Nephron progenitor cell (in vitro differentiated cells): ENCODE measurements around the gene FSCN2.

Experiments
- DNase-seq: peaks from one replicate; pipeline ENCODE4 v3.0.0; 2021
- H3K27ac Mint-ChIP-seq: 2 replicates; pipeline ENCODE4 v1.8.0; 2021; ENCODE audit warnings: mild to moderate bottlenecking, moderate library complexity, mixed read lengths
- H3K27me3 Mint-ChIP-seq: 2 replicates; pipeline ENCODE4 v1.8.0; 2021; ENCODE audit warnings: mild to moderate bottlenecking, low read depth, mixed read lengths; ENCODE audit not compliant: poor library complexity
- H3K36me3 Mint-ChIP-seq: 2 replicates; pipeline ENCODE4 v1.8.0; 2021; ENCODE audit warnings: low read depth, mixed read lengths
- H3K4me1 Mint-ChIP-seq: 2 replicates; pipeline ENCODE4 v1.8.0; 2021; ENCODE audit warnings: mixed read lengths
- H3K4me3 Mint-ChIP-seq: 2 replicates; pipeline ENCODE4 v1.8.0; 2021; ENCODE audit warnings: mild to moderate bottlenecking, moderate library complexity, mixed read lengths
- H3K9me3 Mint-ChIP-seq: 2 replicates; pipeline ENCODE4 v1.8.0; 2021; ENCODE audit warnings: mild to moderate bottlenecking, moderate library complexity, mixed read lengths
- TF ChIP-seq, protein P1 (sequence below): fragments of 200-600 bp; sonication (generic); IDR thresholded peaks from 2 replicates; pipeline ENCODE4 v1.5.0; 2021; ENCODE audit warnings: antibody characterized with exemption

FSCN2 gene

DNA sequence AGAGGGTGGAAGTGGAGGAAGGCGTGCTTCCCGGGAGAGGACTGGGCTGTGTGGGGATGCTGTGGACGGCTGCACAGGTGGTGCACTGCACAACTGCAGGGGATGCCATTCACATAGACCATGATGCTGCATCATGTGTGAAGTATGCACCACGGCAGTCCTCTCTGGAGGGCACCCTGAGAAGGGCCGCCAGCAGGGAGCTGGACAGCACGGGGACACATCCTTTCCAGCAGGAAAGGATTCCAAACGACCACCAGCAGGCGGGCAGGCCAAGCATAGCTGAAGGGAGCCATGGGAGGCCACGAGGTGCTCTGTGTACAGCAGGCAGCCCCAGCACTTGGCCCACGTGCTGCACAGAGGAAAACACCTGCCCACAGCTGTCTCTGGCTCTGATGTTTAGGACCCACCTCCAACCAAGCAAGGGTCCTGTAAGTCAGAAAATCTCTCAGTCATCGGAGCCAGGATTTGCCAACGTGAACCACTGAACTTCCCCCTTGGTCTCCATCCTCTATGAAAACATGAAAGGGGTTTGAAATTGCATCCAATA lies 25.6 kb upstream of the FSCN2 start:
- Mint-ChIP-seq H3K36me3 (peaks cover 1% of the 10 kb centered on the region), H3K9me3 (peaks cover under 1% of the 10 kb centered on the region), H3K4me3 (no peak overlapping the region), H3K27ac (no peak overlapping the region), H3K4me1 (peaks cover 5% of the 10 kb centered on the region), H3K27me3 (peaks cover 28% of the 10 kb centered on the region)
- no peak for DNase-seq
- TF ChIP-seq, protein P1, sequence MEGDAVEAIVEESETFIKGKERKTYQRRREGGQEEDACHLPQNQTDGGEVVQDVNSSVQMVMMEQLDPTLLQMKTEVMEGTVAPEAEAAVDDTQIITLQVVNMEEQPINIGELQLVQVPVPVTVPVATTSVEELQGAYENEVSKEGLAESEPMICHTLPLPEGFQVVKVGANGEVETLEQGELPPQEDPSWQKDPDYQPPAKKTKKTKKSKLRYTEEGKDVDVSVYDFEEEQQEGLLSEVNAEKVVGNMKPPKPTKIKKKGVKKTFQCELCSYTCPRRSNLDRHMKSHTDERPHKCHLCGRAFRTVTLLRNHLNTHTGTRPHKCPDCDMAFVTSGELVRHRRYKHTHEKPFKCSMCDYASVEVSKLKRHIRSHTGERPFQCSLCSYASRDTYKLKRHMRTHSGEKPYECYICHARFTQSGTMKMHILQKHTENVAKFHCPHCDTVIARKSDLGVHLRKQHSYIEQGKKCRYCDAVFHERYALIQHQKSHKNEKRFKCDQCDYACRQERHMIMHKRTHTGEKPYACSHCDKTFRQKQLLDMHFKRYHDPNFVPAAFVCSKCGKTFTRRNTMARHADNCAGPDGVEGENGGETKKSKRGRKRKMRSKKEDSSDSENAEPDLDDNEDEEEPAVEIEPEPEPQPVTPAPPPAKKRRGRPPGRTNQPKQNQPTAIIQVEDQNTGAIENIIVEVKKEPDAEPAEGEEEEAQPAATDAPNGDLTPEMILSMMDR = no peak

- TF ChIP-seq, protein P1 = no peak
- Mint-ChIP-seq H3K36me3 (peaks cover 12% of the 10 kb centered on the region), H3K27ac (no peak overlapping the region), H3K27me3 (peaks cover 34% of the 10 kb centered on the region), H3K4me1 (peaks cover 5% of the 10 kb centered on the region), H3K9me3 (peaks cover 7% of the 10 kb centered on the region), H3K4me3 (no peak overlapping the region)
- DNase-seq = no peak
These were observed 24.6 kb upstream of the FSCN2 start for GRCh38 chr17:81503619-81504018.

GRCh38 chr17:81508639-81509206 lies 19.5 kb upstream of the FSCN2 start:
- Mint-ChIP-seq H3K9me3 (peaks cover 19% of the 10 kb centered on the region), H3K36me3 (peaks cover 46% of the 10 kb centered on the region), H3K4me3 (peak overlapping the region; percentile 100), H3K4me1 (peaks cover 32% of the 10 kb centered on the region), H3K27me3 (peaks cover 24% of the 10 kb centered on the region), H3K27ac (peak overlapping the region; percentile 74)
- TF ChIP-seq, protein P1 = no peak
- no peak for DNase-seq

- Mint-ChIP-seq H3K4me1 (peaks cover 32% of the 10 kb centered on the region), H3K36me3 (peaks cover 46% of the 10 kb centered on the region), H3K27me3 (peaks cover 24% of the 10 kb centered on the region), H3K27ac (peak overlapping the region; percentile 74), H3K9me3 (peaks cover 19% of the 10 kb centered on the region), H3K4me3 (peak overlapping the region; percentile 100)
- TF ChIP-seq, protein P1 = no peak
- DNase-seq = no peak
These were observed 18.8 kb upstream of the FSCN2 start for GRCh38 chr17:81509207-81509971.

DNA sequence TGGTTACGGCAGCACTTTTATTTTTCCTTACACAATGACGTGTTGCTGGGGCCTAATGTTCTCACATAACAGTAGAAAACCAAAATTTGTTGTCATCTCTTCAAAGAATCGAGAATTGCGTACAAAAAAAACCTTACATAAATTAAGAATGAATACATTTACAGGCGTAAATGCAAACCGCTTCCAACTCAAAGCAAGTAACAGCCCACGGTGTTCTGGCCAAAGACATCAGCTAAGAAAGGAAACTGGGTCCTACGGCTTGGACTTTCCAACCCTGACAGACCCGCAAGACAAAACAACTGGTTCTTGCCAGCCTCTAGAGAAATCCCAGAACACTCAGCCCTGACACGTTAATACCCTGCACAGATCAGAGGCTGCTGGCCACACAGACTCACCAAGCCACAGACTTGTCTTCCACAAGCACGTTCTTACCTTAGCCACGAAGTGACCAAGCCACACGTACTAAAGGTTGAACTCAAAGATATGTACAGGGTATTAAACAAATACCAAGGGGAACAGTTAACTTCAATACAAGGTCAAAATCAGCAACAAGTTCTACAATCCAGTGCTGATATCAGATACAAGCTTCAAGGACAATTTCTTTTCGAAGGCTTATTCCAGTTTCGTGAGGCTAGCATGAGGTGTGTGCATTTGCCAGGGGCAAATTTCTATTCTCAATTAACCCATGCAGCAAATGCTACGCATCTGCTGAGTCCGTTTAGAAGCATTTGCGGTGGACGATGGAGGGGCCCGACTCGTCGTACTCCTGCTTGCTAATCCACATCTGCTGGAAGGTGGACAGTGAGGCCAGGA lies 18.0 kb upstream of the FSCN2 start:
- DNase-seq = no peak
- TF ChIP-seq, protein P1 = no peak
- Mint-ChIP-seq H3K4me3 (peak overlapping the region; percentile 100), H3K36me3 (peaks cover 46% of the 10 kb centered on the region), H3K9me3 (peaks cover 19% of the 10 kb centered on the region), H3K27ac (peak overlapping the region; percentile 83), H3K4me1 (peaks cover 33% of the 10 kb centered on the region), H3K27me3 (peaks cover 22% of the 10 kb centered on the region)
